RCC 7860 (cell line): ENCODE results near the gene GPR3.

Experiments
- DNase-seq: peaks from one replicate; pipeline ENCODE4 v3.0.0-alpha.2; 2015; ENCODE audit warnings: low spot score
- FAIRE-seq: peaks from 2 replicates; lab custom pipeline; 2012; peaks lifted over from hg19 to GRCh38; lab: Jason Lieb, UNC

Gene GPR3, protein sequence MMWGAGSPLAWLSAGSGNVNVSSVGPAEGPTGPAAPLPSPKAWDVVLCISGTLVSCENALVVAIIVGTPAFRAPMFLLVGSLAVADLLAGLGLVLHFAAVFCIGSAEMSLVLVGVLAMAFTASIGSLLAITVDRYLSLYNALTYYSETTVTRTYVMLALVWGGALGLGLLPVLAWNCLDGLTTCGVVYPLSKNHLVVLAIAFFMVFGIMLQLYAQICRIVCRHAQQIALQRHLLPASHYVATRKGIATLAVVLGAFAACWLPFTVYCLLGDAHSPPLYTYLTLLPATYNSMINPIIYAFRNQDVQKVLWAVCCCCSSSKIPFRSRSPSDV

GRCh38 chr1:27392096-27392777 is at the start of gene GPR3:
Gene GPR3 (plus strand): TSS chr1:27392622. CDS start chr1:27393799, 1,177 bp downstream.
- FAIRE-seq (no peak), DNase-seq (peak; percentile 67)

DNA sequence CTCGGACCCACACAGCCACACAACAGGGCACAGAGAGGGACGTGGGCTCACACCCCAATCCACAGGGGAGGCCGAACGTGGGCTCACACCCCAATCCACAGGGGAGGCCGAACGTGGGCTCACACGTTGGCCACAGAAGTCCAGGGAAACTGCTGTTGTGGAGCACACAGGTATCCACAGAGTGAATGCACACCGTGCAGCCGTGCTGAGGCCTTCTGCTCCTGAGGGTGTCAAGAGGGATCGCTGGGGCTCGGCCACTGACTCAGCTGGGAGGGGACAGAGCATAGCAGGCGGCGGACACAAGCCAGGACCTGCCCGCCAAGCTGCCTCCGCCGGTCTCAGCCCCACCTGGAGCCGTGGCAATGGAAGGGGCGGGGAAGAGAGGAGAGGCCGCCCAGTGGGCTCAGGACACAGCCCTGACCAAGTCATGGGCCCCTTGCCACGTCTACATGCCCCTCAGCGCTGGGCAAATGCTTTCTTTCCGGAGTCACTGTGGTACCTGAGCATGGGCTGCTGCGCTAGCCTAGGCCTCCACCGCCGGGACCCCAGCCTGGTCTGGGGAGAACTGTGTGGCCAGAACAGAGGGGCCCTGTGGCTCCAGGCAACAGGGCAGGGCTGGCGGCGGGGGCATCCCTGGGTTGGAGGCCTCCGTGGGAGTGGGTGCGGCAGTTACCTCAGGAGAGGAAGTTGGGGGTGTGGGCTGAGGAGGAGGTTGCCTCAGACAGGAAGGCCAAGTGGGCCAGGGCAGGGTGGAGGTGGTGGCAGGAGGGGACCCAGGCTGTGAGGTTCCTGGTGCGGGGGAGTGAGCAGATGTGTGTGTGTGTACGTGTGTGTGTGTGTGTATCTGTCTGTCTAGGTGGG is 49.4 kb upstream of the GPR3 start:
- DNase-seq (no peak), FAIRE-seq (no peak)

GRCh38 chr1:27343639-27344025 is 48.8 kb upstream of the GPR3 start:
- DNase-seq (no peak), FAIRE-seq (no peak)

- no peak for FAIRE-seq
- DNase-seq, result no peak
Observed at GRCh38 chr1:27345272-27345671, 47.1 kb upstream of the GPR3 start.

- DNase-seq (no peak), FAIRE-seq (no peak)
Observed at GRCh38 chr1:27346357-27346756, 46.1 kb upstream of the GPR3 start.

DNA sequence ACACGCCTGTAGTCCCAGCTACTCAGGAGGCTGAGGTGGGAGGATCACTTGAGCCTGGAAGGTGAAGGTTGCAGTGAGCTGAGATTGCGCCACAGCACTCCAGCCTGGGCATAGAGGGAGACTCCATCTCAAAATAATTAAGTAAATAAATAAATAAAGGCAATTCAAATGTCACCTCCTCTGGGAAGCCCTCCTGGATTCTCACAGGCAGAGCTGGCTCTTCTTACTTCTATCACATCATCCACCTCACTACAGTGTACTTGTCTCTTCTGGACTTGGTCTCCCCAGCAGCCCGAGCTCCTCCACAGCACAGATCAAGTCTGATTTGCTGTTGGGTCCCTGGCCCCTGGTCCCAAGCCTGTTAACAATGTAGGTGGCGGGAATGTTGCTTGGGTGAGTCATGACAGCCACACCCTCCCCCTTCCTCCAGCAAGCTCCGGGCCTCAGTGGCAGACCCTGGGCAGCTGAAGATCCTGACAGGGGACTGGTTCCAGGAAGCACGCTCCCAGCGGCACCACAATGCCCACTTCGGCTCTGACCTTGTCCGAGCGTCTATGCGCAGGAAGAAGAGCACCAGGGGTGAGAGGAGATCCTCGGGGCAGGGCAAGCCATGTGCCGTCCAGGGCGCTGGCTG is 45.3 kb upstream of the GPR3 start:
- FAIRE-seq, result no peak
- peak; percentile 22 for DNase-seq

GRCh38 chr1:27348861-27349783 is 43.3 kb upstream of the GPR3 start:
- DNase-seq (peak; percentile 33), FAIRE-seq (no peak)

- DNase-seq (no peak), FAIRE-seq (no peak)
Observed at GRCh38 chr1:27349784-27350662, 42.4 kb upstream of the GPR3 start.

- DNase-seq (no peak), FAIRE-seq (no peak)
Observed at GRCh38 chr1:27350663-27351540, 41.5 kb upstream of the GPR3 start.

DNA sequence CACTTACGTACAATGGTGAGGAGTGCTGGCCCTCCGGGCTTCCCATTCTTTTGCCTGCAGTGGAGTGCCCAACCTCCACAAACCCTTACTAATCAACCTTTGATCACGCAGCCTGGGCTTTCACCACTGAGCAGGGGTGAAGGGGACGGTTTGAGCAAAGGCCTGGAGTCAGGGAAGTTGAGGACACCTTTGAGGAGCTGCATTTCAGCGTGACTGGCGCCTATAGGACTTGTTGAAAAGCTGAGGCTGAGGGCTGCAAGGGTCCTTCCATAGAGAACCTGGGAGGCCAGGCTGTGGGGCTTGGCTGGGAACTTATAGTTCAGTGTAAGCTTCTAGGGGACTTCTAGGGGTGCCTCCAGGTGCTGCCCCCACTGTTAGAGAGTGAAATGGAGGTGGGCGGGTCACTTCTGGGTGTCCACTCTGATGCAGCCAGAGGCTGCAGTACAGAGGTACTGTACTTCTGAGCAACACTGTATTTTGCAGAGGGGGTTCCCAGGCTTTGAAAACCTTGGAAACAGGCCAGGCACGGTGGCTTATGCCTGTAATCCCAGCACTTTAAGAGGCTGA is 40.8 kb upstream of the GPR3 start:
- FAIRE-seq (no peak), DNase-seq (no peak)

DNA sequence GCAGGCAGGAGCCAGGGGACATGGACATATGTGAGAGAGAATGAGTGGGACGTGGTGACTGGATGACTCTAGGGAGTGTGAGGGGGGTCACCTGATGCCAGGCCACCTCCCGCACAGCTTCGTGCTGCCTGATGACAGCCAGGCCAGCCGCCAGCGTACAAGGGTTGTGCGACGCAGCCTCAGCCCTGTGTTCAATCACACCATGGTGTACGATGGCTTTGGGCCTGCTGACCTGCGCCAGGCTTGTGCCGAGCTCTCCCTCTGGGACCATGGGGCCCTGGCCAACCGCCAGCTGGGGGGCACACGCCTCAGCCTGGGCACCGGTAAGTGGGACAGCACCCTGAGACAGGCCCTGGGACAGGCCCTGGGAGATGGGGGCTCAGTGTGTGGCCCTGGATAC is 39.3 kb upstream of the GPR3 start:
- DNase-seq (no peak), FAIRE-seq (no peak)

DNA sequence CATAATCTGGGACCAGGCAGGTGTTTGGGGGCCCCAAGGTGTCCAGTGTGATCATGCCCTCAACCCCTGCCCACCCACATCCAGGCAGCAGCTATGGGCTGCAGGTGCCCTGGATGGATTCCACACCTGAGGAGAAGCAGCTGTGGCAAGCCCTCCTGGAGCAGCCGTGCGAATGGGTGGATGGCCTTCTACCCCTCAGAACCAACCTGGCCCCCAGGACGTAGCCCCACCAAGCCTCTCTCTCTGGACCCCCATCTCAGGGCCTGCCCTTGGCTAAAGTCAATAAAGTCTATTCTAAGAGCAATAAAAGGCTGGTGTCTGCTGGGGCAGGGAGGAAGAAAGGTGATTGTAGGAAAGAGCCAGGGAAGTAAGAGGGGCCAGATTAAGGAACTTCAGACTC is 38.8 kb upstream of the GPR3 start:
- no peak for DNase-seq
- no peak for FAIRE-seq

DNA sequence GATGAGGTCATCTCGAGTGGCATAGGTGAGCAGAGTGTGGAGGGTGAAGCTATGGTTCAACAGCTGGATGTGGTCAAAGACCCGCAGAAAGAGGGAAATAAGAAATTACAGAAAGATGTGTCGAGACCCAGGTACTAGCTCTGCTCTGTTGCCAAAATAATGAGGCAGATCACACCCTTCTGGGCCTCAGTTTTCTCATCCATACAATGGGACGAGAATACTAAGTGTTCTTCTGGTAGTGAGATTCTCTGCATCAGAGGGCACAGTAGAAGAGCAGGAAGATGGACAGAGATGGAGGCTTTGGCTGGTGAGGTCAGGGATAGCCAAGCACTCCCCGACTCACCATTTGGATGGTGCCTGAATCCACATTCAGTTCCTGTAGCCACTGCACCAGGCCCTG is 36.7 kb upstream of the GPR3 start:
- no peak for FAIRE-seq
- DNase-seq, result no peak

- DNase-seq (no peak), FAIRE-seq (no peak)
Observed at GRCh38 chr1:27356277-27356618, 36.2 kb upstream of the GPR3 start.

- FAIRE-seq, result no peak
- DNase-seq, result no peak
Observed at GRCh38 chr1:27356619-27357280, 35.7 kb upstream of the GPR3 start.

DNA sequence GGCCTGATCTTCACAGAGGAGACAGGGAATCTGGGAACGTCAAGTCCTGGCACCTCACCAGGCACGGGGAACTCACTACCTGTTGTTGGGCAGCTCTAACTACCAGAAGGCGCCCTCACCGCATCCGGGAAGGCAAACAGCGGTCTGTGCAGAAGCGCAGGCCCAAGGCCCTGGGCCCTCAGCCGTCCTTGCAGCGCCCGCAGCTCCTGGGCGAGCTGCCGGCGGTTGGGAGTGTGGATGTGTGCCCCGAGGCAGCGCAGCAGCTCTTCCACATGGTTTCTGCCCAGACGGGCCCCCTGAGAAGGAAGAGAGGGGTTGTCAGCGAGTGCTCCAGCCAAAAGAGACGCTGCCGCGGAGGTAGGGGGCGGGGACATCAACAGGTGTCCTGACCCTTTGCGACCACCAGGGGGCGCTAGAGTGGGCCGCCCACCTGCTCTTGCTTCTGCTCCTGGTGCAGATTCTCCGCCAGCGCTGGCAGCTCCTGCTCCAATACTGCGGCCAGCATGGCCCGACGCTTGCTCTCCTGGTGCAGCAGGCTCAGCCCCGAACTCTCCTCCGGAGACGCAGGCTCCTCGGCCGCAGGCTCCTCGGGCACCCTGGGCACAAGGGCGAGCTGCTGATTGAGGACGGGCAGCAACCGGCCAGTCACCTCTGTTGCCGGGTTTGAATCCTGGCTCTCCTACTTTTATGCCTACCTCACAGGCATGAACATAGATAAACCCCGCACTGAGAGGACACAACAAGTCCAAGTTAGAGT is 35.0 kb upstream of the GPR3 start:
- FAIRE-seq, result no peak
- no peak for DNase-seq
